ENCODE data around the gene RAD51B. TPM values are rescaled to one million over a fixed set of nuclear protein-coding genes. Genes with fewer than 3 reads are reported as not detected.

Gene RAD51B
- total RNA-seq, 1 donor from 2014 or later = 25.1 TPM

GRCh38 chr14:68704736-68705720, 885.4 kb downstream of the RAD51B start:
- Mint-ChIP-seq H3K9me3 (no peaks in the 10 kb centered on the region), H3K27me3 (ENCODE audit: low read depth) (no peaks in the 10 kb centered on the region), H3K36me3 (ENCODE audit: low read depth) (no peaks in the 10 kb centered on the region), H3K4me1 (ENCODE audit: low read depth) (peaks cover 8% of the 10 kb centered on the region), H3K27ac (no peak overlapping the region), H3K4me3 (ENCODE audit: low read depth) (no peak overlapping the region)
- DNase-seq (ENCODE audit: low spot score) = no peak
- intact Hi-C loops (cut with micrococcal nuclease) = no loop called here

GRCh38 chr14:68705741-68706283, 886.2 kb downstream of the RAD51B start:
- no peaks in the 10 kb centered on the region for H3K9me3 Mint-ChIP-seq
- H3K27ac Mint-ChIP-seq = no peak overlapping the region
- H3K27me3 Mint-ChIP-seq (ENCODE audit: low read depth) = no peaks in the 10 kb centered on the region
- intact Hi-C loops (cut with micrococcal nuclease) = no loop called here
- no peak for DNase-seq (ENCODE audit: low spot score)
- H3K36me3 Mint-ChIP-seq (ENCODE audit: low read depth) = no peaks in the 10 kb centered on the region
- H3K4me1 Mint-ChIP-seq (ENCODE audit: low read depth) = peaks cover 6% of the 10 kb centered on the region
- no peak overlapping the region for H3K4me3 Mint-ChIP-seq (ENCODE audit: low read depth)

GRCh38 chr14:68707482-68707881, 887.9 kb downstream of the RAD51B start:
- no peaks in the 10 kb centered on the region for H3K36me3 Mint-ChIP-seq (ENCODE audit: low read depth)
- H3K27me3 Mint-ChIP-seq (ENCODE audit: low read depth) = no peaks in the 10 kb centered on the region
- no peak overlapping the region for H3K4me3 Mint-ChIP-seq (ENCODE audit: low read depth)
- no peaks in the 10 kb centered on the region for H3K9me3 Mint-ChIP-seq
- intact Hi-C loops (cut with micrococcal nuclease) = no loop called here
- DNase-seq (ENCODE audit: low spot score) = no peak
- peaks cover 18% of the 10 kb centered on the region for H3K4me1 Mint-ChIP-seq (ENCODE audit: low read depth)
- H3K27ac Mint-ChIP-seq = no peak overlapping the region

- Mint-ChIP-seq H3K27ac (no peak overlapping the region), H3K27me3 (ENCODE audit: low read depth) (no peaks in the 10 kb centered on the region), H3K36me3 (ENCODE audit: low read depth) (no peaks in the 10 kb centered on the region), H3K9me3 (no peaks in the 10 kb centered on the region), H3K4me1 (ENCODE audit: low read depth) (peaks cover 15% of the 10 kb centered on the region), H3K4me3 (ENCODE audit: low read depth) (no peak overlapping the region)
- intact Hi-C loops (cut with micrococcal nuclease) = no loop called here
- DNase-seq (ENCODE audit: low spot score) = no peak
Observed at GRCh38 chr14:68708343-68708742, 888.8 kb downstream of the RAD51B start.

- no peak overlapping the region for H3K27ac Mint-ChIP-seq
- no peaks in the 10 kb centered on the region for H3K9me3 Mint-ChIP-seq
- no peaks in the 10 kb centered on the region for H3K36me3 Mint-ChIP-seq (ENCODE audit: low read depth)
- H3K4me3 Mint-ChIP-seq (ENCODE audit: low read depth) = no peak overlapping the region
- H3K27me3 Mint-ChIP-seq (ENCODE audit: low read depth) = no peaks in the 10 kb centered on the region
- DNase-seq (ENCODE audit: low spot score) = no peak
- intact Hi-C loops (cut with micrococcal nuclease) = no loop called here
- H3K4me1 Mint-ChIP-seq (ENCODE audit: low read depth) = peaks cover 15% of the 10 kb centered on the region
Observed at GRCh38 chr14:68709007-68709406, 889.4 kb downstream of the RAD51B start.

GRCh38 chr14:68710776-68711175, 891.2 kb downstream of the RAD51B start:
- intact Hi-C loops (cut with micrococcal nuclease) = no loop called here
- no peak overlapping the region for H3K4me3 Mint-ChIP-seq (ENCODE audit: low read depth)
- H3K27me3 Mint-ChIP-seq (ENCODE audit: low read depth) = no peaks in the 10 kb centered on the region
- peaks cover 25% of the 10 kb centered on the region for H3K4me1 Mint-ChIP-seq (ENCODE audit: low read depth)
- no peak overlapping the region for H3K27ac Mint-ChIP-seq
- H3K36me3 Mint-ChIP-seq (ENCODE audit: low read depth) = no peaks in the 10 kb centered on the region
- no peaks in the 10 kb centered on the region for H3K9me3 Mint-ChIP-seq
- DNase-seq (ENCODE audit: low spot score) = no peak

- Mint-ChIP-seq H3K4me1 (ENCODE audit: low read depth) (peaks cover 28% of the 10 kb centered on the region), H3K36me3 (ENCODE audit: low read depth) (no peaks in the 10 kb centered on the region), H3K9me3 (no peaks in the 10 kb centered on the region), H3K27ac (no peak overlapping the region), H3K27me3 (ENCODE audit: low read depth) (no peaks in the 10 kb centered on the region), H3K4me3 (ENCODE audit: low read depth) (no peak overlapping the region)
- intact Hi-C loops (cut with micrococcal nuclease) = no loop called here
- no peak for DNase-seq (ENCODE audit: low spot score)
Observed at GRCh38 chr14:68711561-68712309, 892.2 kb downstream of the RAD51B start.

- intact Hi-C loops (cut with micrococcal nuclease) = no loop called here
- DNase-seq (ENCODE audit: low spot score) = no peak
- no peaks in the 10 kb centered on the region for H3K9me3 Mint-ChIP-seq
- no peaks in the 10 kb centered on the region for H3K36me3 Mint-ChIP-seq (ENCODE audit: low read depth)
- no peaks in the 10 kb centered on the region for H3K27me3 Mint-ChIP-seq (ENCODE audit: low read depth)
- H3K27ac Mint-ChIP-seq = no peak overlapping the region
- peaks cover 28% of the 10 kb centered on the region for H3K4me1 Mint-ChIP-seq (ENCODE audit: low read depth)
- no peak overlapping the region for H3K4me3 Mint-ChIP-seq (ENCODE audit: low read depth)
Observed at GRCh38 chr14:68712703-68713370, 893.3 kb downstream of the RAD51B start.

GRCh38 chr14:68713782-68714181, 894.2 kb downstream of the RAD51B start:
- no peak for DNase-seq (ENCODE audit: low spot score)
- no peak overlapping the region for H3K27ac Mint-ChIP-seq
- H3K27me3 Mint-ChIP-seq (ENCODE audit: low read depth) = no peaks in the 10 kb centered on the region
- H3K36me3 Mint-ChIP-seq (ENCODE audit: low read depth) = no peaks in the 10 kb centered on the region
- intact Hi-C loops (cut with micrococcal nuclease) = no loop called here
- peaks cover 28% of the 10 kb centered on the region for H3K4me1 Mint-ChIP-seq (ENCODE audit: low read depth)
- no peak overlapping the region for H3K4me3 Mint-ChIP-seq (ENCODE audit: low read depth)
- no peaks in the 10 kb centered on the region for H3K9me3 Mint-ChIP-seq

GRCh38 chr14:68714991-68715924, 895.7 kb downstream of the RAD51B start:
- no peak for DNase-seq (ENCODE audit: low spot score)
- intact Hi-C loops (cut with micrococcal nuclease) = loop anchor here (1.0 kb wide), 1 partner anchor 19 kb away; no protein-coding TSS in a partner anchor
- peaks cover 39% of the 10 kb centered on the region for H3K4me1 Mint-ChIP-seq (ENCODE audit: low read depth)
- H3K36me3 Mint-ChIP-seq (ENCODE audit: low read depth) = peaks cover 3% of the 10 kb centered on the region
- no peak overlapping the region for H3K4me3 Mint-ChIP-seq (ENCODE audit: low read depth)
- H3K27ac Mint-ChIP-seq = peak overlapping the region; percentile 31
- no peaks in the 10 kb centered on the region for H3K27me3 Mint-ChIP-seq (ENCODE audit: low read depth)
- H3K9me3 Mint-ChIP-seq = peaks cover 12% of the 10 kb centered on the region

- H3K27me3 Mint-ChIP-seq (ENCODE audit: low read depth) = no peaks in the 10 kb centered on the region
- peaks cover 39% of the 10 kb centered on the region for H3K4me1 Mint-ChIP-seq (ENCODE audit: low read depth)
- peaks cover 3% of the 10 kb centered on the region for H3K36me3 Mint-ChIP-seq (ENCODE audit: low read depth)
- intact Hi-C loops (cut with micrococcal nuclease) = no loop called here
- no peak overlapping the region for H3K27ac Mint-ChIP-seq
- H3K4me3 Mint-ChIP-seq (ENCODE audit: low read depth) = no peak overlapping the region
- peaks cover 17% of the 10 kb centered on the region for H3K9me3 Mint-ChIP-seq
- no peak for DNase-seq (ENCODE audit: low spot score)
Observed at GRCh38 chr14:68716698-68717097, 897.1 kb downstream of the RAD51B start.

Measured in activated T-helper 2 cell treated with anti-CD3 and anti-CD28 coated beads, Interferon-gamma antibody, Interleukin-2, Interleukin-4, amounts not matched to agents 10 μg/mL and 5 μg/mL and 100 μg/mL, durations not matched to agents 14 hours and 24 hours and 36 hours (primary cell).